ENCODE data around the gene TCN2. TPM values are rescaled to one million over a fixed set of nuclear protein-coding genes. Genes with fewer than 3 reads are reported as not detected.

The TCN2 gene
- total and polyA plus RNA-seq, 2 of the 4 experiments (the other 2 are of a cell fraction) = 1.3 to 3.6 TPM

GRCh38 chr22:30603801-30604200, 3.2 kb upstream of the TCN2 start:
- in situ Hi-C loops (cut with MboI; ENCODE audit: low sequenced_read_pairs) = no loop called here
- H2BK20ac ChIP-seq (ENCODE audit: low read depth, low read length) = no peak overlapping the region
- H4K91ac ChIP-seq (ENCODE audit: insufficient read depth, low read depth, low read length) = no peak overlapping the region

More at GRCh38 chr22:30603801-30604200, 3.2 kb upstream of the TCN2 start:
- no peak for ATAC-seq (ENCODE audit: low read depth)
- H3K27ac ChIP-seq (ENCODE audit: insufficient read depth, low read length) = no peak overlapping the region
- H4K5ac ChIP-seq (ENCODE audit: low read depth, low read length) = no peak overlapping the region
- no peak overlapping the region for H3K4me2 ChIP-seq (ENCODE audit: low read depth, low read length)
- peaks cover 6% of the 10 kb centered on the region; the same call in 1 of the 2 replicates for H3K9me1 ChIP-seq (ENCODE audit: insufficient read depth, low read length)
- H3K4ac ChIP-seq (ENCODE audit: low read depth, low read length) = no peak overlapping the region
- H3K18ac ChIP-seq (ENCODE audit: low read depth, low read length) = no peak overlapping the region
- no peak overlapping the region for H4K8ac ChIP-seq (ENCODE audit: low read depth in 2 of 2, low read length in 2 of 2)
- no peak overlapping the region for H2BK15ac ChIP-seq (ENCODE audit: low read depth, low read length)
- no peak overlapping the region for H3K4me3 ChIP-seq (ENCODE audit: insufficient read depth, low read depth, low read length)
- H3K23ac ChIP-seq (ENCODE audit: low read depth, low read length) = no peak overlapping the region
- H3K36me3 ChIP-seq (ENCODE audit: control insufficient read depth, insufficient read depth, low read length) = no peaks in the 10 kb centered on the region
- no peak overlapping the region for H2AFZ ChIP-seq (replicated peaks; ENCODE audit: low read length, poor library complexity)
- H3K79me1 ChIP-seq (ENCODE audit: low read depth in 1 of 2, low read length in 2 of 2) = no peaks in the 10 kb centered on the region; a peak in 1 of 4 replicates
- TF ChIP-seq POLR2A (IDR thresholded peaks at IDR 0.05; ENCODE audit: low read depth, low read length) = no peak
- TF ChIP-seq ELK1 (IDR thresholded peaks at IDR 0.05; ENCODE audit: borderline replicate concordance, low read depth, low read length) = no peak
- TF ChIP-seq MAZ (IDR thresholded peaks at IDR 0.05; ENCODE audit: borderline replicate concordance, low read depth, low read length) = no peak
- no peak for TF ChIP-seq CHD1 (IDR thresholded peaks at IDR 0.05; ENCODE audit: low read depth, low read length)
- TF ChIP-seq RAD21 (IDR thresholded peaks at IDR 0.05; ENCODE audit: low read length) = no peak
- CTCF ChIA-PET = interaction anchor here (0.6 kb wide), 1 partner anchor 14 kb away, joined by 4 read pairs; no protein-coding TSS in a partner anchor
- H3K27me3 ChIP-seq (ENCODE audit: control insufficient read depth, insufficient read depth, low read length) = no peaks in the 10 kb centered on the region; the same call in 1 of the 2 replicates
- dilution Hi-C loops (cut with HindIII; ENCODE audit: low sequenced_read_pairs, unreplicated experiment) (no loop called here), intact Hi-C loops (cut with micrococcal nuclease) (no loop called here)
- no peaks in the 10 kb centered on the region for H3K9me3 ChIP-seq (ENCODE audit: control insufficient read depth, insufficient read depth, low read length)
- no peaks in the 10 kb centered on the region for H4K20me1 ChIP-seq (ENCODE audit: insufficient read depth, low read length)
- no peak overlapping the region for H3K9ac ChIP-seq (ENCODE audit: low read depth, low read length)
- H2BK120ac ChIP-seq (ENCODE audit: low read depth, low read length) = no peak overlapping the region
- no peak overlapping the region for H2BK5ac ChIP-seq (ENCODE audit: low read depth, low read length, poor library complexity, severe bottlenecking)
- peaks cover 7% of the 10 kb centered on the region for H3K4me1 ChIP-seq (ENCODE audit: control insufficient read depth, insufficient read depth, low read length)
- H2AK9ac ChIP-seq (replicated peaks; ENCODE audit: low read depth, low read length, poor library complexity) = no peak overlapping the region
- WGBS, 2 experiments (ENCODE audit: extremely low coverage in 2 of 2, insufficient read length in 1 of 2) = 89% methylated on average over 2 of the region's 3 CpGs; no CpG with 5 or more reads in 1 of the 2 experiments
- BruUV-seq (replicated peaks) = no TSS peak
- POLR2A ChIA-PET (ENCODE audit: unreplicated experiment) = no interaction called here
- no peak overlapping the region for H3K56ac ChIP-seq (ENCODE audit: extremely low read depth, insufficient read depth, low read length)
- H2AK5ac ChIP-seq (ENCODE audit: low read depth, low read length) = no peak overlapping the region
- no peak overlapping the region for H3K14ac ChIP-seq (replicated peaks; ENCODE audit: low read depth, low read length)
- no peak for DNase-seq
